ENCODE results near the gene CCDC121. TPM values are rescaled to one million over a fixed set of nuclear protein-coding genes. Genes with fewer than 3 reads are reported as not detected.

CCDC121 gene
- total and polyA plus RNA-seq, 9 of the 15 experiments (the other 6 are each of a cell fraction or from before 2014, with no cell fraction given), result 2.2 to 4.7 (median 4.1) TPM

- TF ChIP-seq GATA2 (CRISPR knock-in tag; IDR thresholded peaks at IDR 0.05) (peak; percentile 22; the same call in 1 of the 2 replicates), DEAF1 (CRISPR knock-in tag; IDR thresholded peaks at IDR 0.05) (no peak), BRF1 (IDR thresholded peaks at IDR 0.05; ENCODE audit: borderline replicate concordance, extremely low read depth, insufficient read length) (no peak), PKNOX1 (IDR thresholded peaks at IDR 0.05) (peak; percentile 87), SFPQ (IDR thresholded peaks at IDR 0.05; ENCODE audit: low read depth, low read length) (no peak), TFAP4 (CRISPR knock-in tag; IDR thresholded peaks at IDR 0.05; ENCODE audit: borderline replicate concordance) (peak; percentile 71), E2F4 (CRISPR knock-in tag; IDR thresholded peaks at IDR 0.05; ENCODE audit: low read depth) (0 out of 2 replicates have a peak, but pooled peaks have one; percentile 10), COPS2 (conservative IDR thresholded peaks at IDR 0.05) (no peak), ZSCAN29 (IDR thresholded peaks at IDR 0.05) (peak; percentile 77), SIRT6 (IDR thresholded peaks at IDR 0.05; ENCODE audit: low read depth, low read length) (no peak), LCOR (CRISPR knock-in tag; IDR thresholded peaks at IDR 0.05) (peak; percentile 77), TRIM25 (IDR thresholded peaks at IDR 0.05; ENCODE audit: borderline replicate concordance) (0 out of 2 replicates have a peak, but pooled peaks have one; percentile 51), POLR2H (tag; IDR thresholded peaks at IDR 0.05; ENCODE audit: low read depth) (peak; percentile 79), XRCC4 (IDR thresholded peaks at IDR 0.05; ENCODE audit: extremely low read depth, insufficient read depth, insufficient read length) (no peak), MLLT1 (IDR thresholded peaks at IDR 0.05) (0 out of 4 replicates have a peak, but pooled peaks of 1 of the 2 experiments have one; percentile 69)
Observed at GRCh38 chr2:27663285-27664153, 34.7 kb upstream of the CCDC121 start, which contains the start of the genes SLC4A1AP and SUPT7L (continued).

Measured in K562 (cell line).